NOMO-1 treated with DMSO at 0.1 percent for 48 hours (cell line): Measurements from ENCODE around the gene F2RL3.

Source experiments
- DNase-seq: peaks from one replicate; lab custom pipeline; 2025; ENCODE audit not compliant: unreplicated experiment; lab: John Stamatoyannopoulos, UW

Gene F2RL3

DNA sequence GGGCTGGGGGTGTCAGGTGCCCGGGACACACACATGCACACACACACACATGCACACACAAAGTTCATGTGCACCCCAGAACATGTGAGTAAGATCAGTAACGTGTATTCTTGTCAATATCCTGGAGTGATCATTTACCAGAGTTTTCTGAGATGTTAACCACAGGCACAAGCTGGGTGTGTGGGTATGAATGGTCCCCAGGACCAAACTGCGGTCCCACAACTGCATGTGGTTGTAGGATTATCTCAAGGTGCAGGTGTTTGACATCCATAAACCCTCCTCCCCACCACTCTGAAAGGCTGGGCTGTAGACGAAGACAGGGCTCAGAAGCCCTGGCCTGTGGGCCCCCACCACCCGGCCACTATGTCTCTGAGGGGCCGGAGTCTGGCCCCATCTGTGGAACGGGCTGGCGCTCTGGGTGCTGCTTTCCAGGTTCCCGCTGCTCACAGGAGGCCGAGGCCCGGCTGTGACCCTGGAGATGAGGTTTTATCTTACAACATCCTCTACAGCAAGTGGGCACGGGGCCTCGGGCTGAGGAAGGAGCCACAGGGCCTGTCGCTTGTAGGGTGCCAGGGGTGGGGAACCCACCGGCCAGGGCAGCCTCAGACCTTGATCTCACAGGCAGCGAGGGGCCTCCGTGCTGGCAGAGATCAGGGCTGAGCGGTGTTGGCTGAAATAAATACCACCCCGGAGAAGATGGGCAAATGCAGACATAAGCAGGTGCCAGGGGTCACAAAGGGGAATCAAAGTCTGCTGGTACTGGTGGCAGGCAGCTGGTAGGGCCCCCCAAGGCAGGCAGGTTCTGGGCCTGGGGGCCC is 4.3 kb downstream of the F2RL3 start:
- DNase-seq = no peak

DNA sequence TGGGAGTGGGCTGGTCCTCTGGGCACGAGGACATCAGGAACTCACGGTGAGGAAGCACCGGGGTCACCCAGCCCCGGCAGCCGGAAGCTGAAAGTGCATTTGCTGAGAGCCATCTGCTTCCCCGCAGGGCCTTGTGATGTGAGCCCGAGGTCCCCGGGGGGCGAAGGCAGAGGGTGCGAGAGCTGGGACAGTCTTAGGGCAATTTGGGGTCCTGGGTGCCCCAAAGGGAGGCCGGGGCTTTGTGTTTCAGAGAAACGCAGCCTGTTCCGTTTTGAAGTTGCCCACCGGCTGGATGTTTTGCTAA is 4.8 kb downstream of the F2RL3 start:
- no peak for DNase-seq

DNA sequence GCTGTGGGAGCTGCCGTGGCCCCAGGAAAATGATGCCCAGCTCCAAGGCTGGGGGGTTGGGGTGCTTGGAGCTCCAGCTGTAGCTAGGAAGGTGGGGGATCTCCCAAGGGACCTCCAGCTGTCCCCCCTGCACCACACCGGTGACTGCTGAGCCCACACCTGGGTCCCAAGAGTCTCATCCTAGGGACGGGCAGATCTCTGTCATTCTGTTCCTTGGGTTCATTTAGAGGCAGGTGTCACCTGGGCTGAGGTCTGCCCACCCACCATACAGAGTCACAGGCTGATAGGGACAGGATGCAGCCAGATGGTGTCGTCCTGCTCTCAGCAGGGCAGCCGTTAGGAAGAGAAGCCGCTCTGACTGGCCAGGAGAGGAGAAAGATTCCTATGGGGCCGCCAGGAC is 5.3 kb downstream of the F2RL3 start:
- DNase-seq = no peak

DNA sequence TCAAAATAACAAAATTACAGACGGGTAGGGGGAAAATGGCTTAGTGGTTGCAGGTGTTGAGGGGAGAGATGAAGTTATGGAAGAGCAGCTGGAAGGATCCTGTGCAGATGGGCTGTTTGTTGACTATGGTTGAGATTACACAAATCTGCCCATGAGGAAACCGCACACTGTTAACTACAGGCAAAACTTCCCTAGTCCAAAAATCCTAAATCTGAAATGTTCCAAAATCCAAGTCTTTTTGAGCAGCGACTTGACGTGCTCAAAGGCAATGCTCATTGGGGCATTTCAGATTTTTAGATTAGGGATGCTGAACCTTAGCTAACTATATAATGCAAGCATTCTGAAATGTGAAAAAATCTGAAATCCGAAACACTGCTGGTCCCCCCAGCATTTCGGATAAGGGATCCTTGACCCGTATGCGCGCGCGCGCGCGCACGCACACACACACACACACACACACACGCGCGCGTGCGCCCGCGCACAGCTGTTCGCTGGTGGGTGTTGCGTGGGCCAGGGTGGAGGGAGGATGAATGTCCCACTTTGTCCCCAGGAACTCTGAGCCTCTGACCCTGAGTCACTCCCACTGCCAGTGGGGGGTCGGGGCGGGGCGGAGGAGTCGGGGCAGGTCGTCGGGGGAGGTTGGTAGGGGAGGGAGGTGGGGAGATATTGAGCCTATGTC is 6.8 kb downstream of the F2RL3 start:
- DNase-seq = no peak

DNA sequence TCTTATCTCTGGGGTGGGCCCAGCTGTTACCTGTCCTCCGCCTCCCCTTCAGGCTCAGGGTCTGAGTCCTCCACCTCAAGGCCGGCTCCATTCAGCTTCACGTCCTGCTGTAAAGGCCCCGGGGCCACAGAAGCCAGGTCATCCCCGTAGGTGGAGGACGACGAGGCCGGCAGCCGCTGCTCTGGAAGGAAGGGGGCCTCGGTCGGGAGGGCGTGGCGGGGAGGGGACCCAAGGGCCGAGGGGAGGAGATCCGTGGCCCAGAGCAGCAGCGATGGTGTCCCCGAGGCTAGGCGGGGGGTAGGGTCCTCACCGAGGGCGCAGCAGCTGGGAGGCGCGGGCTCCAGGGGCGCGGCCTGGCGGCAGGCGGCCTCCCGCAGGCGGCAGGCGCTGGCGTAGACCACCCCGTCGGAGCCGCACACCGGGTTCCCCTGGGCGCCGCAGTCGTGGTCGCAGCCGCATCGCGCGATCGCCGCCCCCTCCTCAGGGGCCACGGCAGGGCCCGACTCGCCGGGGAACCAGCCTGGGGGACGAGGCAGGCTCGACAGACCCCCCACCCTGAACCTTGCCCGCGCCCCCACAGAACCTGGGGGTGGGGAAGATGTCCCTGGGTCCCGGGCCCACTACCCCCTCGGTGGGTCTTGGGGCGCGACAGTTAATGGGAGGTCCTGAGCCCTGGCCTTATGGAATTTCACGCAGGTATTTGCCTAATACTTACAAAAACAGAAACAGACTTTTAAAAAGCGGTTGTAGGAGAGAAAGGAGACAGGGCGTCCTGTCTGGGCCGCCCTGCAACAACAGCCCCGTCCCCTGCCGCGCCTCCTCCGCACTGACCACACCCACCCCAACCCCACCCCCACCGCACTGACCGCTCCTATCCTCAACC is 7.6 kb downstream of the F2RL3 start:
- peak; percentile 63 for DNase-seq

DNA sequence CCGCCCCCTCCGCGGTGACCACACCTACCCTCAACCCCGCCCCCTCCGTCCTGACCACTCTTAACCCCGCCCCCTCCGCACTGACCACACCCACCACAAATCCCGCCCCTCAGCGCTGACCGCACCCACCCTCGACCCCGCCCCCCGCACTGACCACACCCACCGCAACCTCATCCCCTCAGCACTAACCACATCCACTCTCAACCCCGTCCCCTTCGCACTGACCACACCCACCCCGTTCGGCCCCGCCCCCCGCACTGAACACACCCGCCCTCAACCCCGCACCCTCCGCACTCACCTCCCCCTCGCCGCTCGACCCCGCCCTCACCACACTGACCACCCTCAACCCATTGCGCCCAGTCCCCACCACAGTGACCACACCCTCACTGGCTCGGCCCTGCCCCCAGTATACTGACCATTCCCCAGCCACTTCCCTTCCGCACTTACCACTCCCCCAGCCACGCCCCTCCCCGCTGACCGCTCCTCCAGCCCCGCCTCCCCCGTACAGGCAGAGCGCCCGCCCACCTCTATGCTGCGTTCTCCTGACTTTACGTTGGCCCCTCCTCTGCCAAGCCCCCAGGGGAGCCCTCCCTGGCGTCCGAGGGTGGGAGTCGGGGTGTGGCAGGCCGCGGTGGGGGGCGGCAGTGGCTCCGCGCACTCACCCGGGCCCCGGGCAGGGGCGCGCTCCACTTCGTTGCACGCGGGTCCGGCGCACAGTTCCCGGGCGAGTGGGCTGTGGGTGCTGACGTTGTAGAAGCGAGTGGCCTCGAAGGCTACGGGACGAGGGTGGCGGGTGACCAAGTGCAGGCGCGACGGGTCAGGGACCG is 8.4 kb downstream of the F2RL3 start:
- peak; percentile 86 for DNase-seq

DNA sequence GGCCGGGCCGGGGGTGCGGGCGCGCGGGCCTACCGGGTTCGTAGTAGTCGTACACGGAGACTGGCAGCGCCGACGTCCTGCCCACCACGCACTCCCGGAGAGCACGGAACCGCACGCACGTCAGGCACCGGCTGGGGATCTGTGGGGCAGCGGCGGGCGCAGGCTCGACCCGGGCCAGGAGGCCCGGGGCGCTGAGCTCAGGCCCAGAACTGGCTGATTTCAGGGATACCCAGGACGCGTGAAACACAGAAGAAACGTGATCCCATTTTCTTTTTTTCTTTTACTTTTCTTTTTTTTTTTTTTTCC is 9.0 kb downstream of the F2RL3 start:
- DNase-seq = no peak

DNA sequence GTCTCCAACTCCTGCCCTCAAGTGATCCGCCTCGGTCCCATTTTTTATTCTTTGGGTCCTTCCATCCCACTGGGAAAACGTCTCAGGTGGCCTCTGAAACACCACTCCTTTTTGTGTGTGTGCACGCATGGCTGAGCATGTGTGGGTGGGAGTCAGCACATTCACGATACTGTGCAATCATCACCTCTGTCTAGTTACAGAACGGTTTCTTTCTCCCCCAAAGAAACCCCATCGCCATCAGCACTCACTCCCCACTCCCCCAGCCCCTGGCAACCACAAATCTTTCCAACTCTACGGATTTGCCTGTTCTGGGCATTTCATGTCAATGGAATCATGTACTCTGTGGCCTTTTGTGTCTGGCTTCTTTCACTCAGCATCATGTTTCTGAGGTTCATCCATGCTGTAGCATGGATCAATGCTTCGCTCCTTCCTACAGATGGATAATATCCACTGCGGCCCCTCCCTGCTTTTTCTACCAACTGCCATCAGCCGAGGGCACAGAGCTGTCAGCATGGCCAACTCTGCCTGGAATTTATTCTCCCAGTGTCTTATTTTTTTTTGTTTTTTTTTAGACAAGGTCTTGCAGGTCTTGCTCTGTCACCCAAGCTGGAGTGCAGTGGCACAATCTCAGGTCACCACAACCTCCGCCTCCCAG is 9.7 kb downstream of the F2RL3 start:
- no peak for DNase-seq

DNA sequence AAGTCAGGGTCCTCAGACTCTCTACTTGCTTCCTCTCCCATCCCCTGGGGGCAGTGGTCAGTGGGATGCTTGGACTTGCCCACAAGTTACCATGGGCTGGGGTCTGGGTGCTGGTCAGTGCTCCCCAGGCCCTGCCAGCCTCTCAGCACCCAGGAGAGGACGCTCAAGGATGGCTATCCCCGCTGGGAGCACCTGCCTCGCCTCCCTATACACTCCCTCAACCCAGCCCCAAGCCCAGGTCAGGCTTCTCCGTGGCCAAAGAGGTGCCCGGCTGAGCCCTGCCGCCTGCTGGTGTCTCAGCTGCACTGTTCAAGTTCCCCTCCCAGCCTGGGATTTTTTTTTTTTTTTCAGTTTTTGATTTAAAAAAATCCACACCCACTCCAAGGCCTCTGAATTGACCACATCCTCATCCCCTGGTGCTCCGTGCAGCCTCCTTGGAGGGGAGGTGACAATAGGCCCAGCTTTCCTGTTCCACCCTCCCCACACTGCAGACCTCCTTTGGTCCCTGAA is 10.8 kb downstream of the F2RL3 start:
- DNase-seq = peak; percentile 53

DNA sequence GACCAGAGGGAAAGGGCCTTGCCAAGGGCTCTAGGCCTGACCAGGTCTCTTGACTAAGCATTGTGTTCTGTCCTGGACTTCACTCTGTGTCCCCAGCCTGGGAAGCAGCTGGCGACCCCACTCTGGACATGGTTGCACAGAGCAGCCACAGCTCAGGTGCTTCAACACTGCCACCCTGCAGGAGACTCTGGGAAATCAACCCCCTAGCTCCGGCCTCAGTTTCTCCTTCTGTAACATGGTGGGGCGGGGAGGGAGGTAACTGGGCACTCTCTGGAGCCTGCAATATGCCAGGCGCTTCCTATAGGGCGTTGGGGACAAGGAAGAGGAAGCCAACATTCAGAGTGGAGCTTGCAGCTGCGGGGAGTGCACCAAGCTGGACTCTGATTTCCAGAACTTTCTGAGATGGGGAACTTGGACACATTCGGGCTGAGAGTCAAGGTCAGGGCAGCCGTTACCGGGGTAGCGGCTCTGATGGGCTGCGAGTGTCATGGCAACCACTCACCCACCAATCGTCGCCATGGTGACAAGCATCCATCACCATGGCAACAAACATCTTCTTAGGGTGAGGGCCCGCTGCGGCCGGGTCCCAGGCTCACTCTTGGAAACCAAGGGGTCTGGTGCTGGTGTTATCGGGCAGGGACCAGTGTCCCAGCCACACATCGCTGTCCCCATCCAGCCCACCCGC is 12.8 kb downstream of the F2RL3 start:
- DNase-seq = no peak

DNA sequence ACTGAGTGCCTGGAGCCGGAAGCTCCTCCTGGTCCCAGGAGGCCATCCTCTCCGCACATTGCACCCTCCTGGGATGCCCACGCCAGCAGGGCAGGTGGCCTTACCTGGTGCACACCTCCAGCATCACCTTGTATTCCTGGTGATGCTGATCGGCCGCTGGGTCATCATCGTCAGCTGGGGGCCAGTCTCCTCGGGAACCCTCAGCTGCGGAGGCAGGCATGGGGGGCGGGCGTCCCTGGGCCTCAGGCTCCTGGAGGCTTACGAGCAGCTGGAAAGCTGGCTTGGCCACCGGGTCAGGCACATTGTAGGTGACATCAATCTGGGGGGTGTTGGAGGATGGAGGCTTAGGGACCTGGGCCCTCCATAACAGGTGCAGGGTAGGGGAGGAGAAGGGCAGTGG is 13.7 kb downstream of the F2RL3 start:
- DNase-seq = no peak

DNA sequence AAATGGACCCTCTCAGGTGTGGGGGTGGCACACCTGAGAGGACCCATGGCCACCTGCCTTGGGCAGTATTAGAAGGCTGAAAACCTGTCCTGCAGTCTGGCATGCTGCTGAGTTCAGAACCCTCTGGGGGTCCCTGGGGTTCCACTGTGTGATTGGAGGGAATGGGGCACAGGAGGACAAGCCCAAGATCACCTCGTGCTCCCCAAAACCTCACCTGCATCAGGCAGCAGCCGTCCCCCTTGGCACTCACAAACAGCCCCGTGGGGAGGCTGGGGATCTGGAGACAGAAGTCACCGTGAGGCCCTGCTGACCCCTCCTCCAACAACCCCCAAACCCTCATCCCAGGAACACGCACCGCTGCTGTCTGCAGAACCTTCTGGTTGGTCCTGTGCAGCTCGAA is 14.5 kb downstream of the F2RL3 start:
- DNase-seq = no peak

DNA sequence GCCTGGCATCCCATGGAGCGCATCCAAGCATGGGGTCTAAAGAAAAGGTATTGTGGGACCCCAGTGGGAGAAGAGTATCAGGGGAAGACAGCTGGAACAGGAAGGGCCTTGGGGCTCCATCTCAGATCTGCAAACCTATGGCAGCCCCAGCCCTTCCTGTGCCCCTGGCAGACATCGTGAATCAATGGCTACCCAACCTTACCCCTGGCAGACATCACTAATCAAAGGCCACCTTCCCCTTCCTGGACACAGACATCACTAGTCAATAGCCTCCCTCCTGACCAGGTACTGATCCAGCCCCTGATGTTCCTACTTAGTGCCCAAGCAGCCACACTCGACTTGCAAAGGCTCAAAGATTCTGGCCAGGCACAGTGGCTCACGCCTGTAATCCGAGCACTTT is 15.8 kb downstream of the F2RL3 start:
- DNase-seq = no peak

DNA sequence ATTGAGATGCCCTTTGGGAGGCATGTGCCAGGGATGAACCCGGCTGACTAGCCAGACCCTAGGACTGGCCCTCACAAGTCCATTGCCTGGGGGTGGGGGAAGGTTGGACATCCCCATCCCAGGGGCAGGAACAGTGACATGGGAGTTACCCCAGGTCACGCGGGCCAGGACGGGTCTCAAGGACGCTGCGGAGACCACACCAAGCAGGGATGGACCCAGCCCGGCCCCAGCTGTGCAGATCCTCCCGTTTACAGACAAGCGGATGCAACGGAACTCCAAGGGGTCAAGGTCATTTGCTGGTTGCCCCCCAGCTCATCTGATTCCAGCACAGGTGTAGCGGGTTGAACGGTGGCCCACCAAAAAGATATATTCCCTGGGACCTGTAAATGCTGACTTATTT is 20.0 kb downstream of the F2RL3 start:
- no peak for DNase-seq

DNA sequence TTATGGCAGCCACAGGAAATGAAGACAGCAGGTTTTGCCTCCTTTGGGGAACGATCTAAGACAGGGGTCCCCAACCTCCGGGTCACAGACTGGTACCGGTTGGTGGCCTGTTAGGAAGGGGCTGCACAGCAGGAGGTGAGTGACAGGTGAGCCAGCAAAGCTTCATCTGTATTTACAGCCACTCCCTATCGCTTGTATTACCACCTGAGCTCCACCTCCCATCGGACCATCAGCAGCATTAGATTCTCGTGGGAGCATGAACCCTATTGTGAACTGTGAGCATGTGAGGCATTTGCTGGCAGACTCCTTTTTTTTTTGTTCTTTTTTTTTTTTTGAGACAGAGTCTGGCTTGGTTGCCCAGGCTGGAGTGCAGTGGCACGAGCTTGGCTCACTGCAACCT is 22.2 kb downstream of the F2RL3 start:
- DNase-seq = no peak

DNA sequence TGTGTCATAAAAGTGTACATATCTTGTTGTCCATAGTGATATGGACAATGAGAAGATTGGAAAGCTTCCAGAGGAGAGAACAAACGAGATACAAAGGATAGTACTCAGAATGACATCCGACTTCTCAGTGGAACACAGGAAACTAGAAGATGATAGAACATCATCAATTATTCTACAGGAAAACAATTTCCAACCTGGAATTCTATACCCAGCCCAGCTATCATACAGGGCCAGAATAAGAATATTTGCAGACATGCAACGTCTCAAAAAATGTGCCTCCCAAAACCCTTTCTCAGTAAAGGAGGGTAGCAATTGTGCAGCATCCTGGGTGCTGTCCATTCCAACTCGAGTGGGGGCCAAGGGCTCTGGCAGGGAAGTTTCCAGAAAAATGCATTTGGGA is 24.0 kb downstream of the F2RL3 start:
- DNase-seq = no peak

DNA sequence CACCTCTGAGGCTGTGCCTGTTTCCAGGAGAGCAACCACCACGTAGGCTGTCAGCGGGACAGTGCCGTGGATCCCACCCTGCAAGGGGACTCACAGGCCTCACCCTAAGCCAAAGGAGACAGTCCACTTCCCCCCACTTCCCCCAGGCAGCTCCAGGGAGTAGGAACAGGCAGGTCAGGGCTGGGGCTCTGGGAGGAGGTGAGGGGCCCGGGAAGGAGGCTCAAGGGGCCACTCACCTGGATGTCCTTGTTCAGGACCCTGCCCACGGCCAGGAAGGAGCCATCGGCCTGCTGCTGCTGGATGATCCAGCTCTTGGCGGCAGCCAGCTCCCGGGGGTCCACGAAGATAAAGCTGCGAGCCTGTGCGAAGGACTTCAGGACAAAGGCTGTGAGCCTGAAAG is 25.6 kb downstream of the F2RL3 start:
- no peak for DNase-seq

DNA sequence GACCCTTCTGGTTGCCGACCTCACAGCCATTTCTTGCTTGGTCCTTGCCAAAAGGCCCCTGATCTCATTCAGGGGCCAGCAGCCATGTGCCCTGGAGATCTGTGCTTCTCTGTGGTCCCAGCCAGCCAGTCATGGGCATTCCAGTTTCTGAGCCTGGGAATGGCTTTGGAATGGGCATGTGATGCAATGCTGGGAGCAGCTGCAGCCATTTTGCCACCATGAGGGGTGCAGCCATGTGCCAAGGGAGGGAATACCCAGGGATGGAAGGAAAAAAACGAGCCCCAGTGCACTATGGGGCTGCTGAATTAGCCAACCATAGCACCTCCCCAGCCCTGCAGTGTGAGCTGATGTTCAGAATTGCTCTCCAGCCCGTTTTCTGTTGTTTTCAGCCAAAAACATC is 26.3 kb downstream of the F2RL3 start:
- DNase-seq = no peak

DNA sequence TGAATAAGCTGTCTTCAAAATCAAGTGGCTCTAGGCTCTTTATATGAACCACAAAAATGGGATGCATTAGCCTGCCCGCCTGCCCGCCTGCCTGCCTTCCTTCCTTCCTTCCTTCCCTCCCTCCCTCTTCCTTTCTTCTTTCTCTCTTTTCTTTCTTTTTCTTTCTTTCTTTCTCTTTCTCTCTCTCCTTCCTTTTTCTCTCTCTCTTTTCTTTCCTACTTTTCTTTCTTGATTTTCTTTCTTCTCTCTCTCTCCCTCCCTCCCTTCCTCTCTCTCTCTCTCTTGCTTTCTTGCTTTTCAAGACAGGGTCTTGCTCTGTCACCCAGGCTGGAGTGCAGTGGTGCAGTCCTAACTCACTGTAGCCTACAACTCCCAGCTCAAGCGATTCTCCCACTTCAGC is 26.9 kb downstream of the F2RL3 start:
- DNase-seq = no peak

DNA sequence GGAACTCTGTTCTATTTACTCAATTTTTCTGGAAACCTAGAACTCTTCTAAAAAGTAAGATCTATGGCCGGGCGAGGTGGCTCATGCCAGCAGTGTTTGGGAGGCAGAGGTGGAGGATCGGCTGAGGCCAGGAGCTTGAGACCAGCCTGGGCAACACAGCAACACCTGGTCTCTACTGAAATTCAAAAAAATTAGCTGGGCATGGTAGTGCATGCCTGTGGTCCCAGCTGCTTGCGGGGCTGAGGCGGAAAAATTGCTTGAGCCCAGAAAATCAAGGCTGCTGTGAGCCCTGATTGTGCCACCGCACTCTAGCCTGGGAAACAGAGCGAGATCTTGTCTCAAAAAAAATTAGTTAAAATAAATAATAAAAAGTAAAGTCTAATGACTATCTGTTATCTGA is 28.6 kb downstream of the F2RL3 start:
- DNase-seq = no peak
